Measurements from ENCODE around the gene HK1.

GRCh38 chr10:69445041-69445440, 166.7 kb downstream of the HK1 start:
- TF ChIP-seq CTCF (conservative IDR thresholded peaks at IDR 0.05): no peak
- TF ChIP-seq EZH2 (IDR thresholded peaks at IDR 0.05; ENCODE audit: low read depth): no peak
